Stimulated activated CD4-positive, alpha-beta T cell treated with anti-CD3 and anti-CD28 coated beads, Interleukin-4, amount 100 ng/mL, for 1 hour (primary cell): ENCODE measurements around the gene OSGEP.

Experiments used
- DNase-seq: peaks from one replicate; pipeline ENCODE4 v3.0.0-alpha.2; 2020

The OSGEP gene

GRCh38 chr14:20428802-20429201 is 25.8 kb downstream of the OSGEP start:
- DNase-seq, result no peak

- DNase-seq, result no peak
These were observed 26.6 kb downstream of the OSGEP start for GRCh38 chr14:20428010-20428365.

- DNase-seq, result no peak
These were observed 27.2 kb downstream of the OSGEP start for GRCh38 chr14:20427231-20428009.

GRCh38 chr14:20424851-20425250 is 29.8 kb downstream of the OSGEP start:
- DNase-seq, result no peak

GRCh38 chr14:20422886-20423285 is 31.7 kb downstream of the OSGEP start:
- no peak for DNase-seq

- no peak for DNase-seq
These were observed 33.3 kb downstream of the OSGEP start for GRCh38 chr14:20421267-20421666.

- no peak for DNase-seq
These were observed 35.2 kb downstream of the OSGEP start for GRCh38 chr14:20419419-20419818.

GRCh38 chr14:20418501-20418909 is 36.1 kb downstream of the OSGEP start:
- no peak for DNase-seq

GRCh38 chr14:20417250-20418186 is 37.1 kb downstream of the OSGEP start:
- DNase-seq, result no peak

- no peak for DNase-seq
These were observed 38.4 kb downstream of the OSGEP start for GRCh38 chr14:20416223-20416622.

GRCh38 chr14:20415782-20416206 is 38.8 kb downstream of the OSGEP start:
- no peak for DNase-seq

GRCh38 chr14:20413744-20414082 is 40.9 kb downstream of the OSGEP start:
- no peak for DNase-seq

- DNase-seq, result peak; percentile 75
These were observed 41.5 kb downstream of the OSGEP start, which contains the start of gene TEP1 for GRCh38 chr14:20412876-20413743. TEP1 (minus strand) TSS chr14:20413501; CDS start chr14:20408439, 5,062 bp downstream.

GRCh38 chr14:20412411-20412810 is 42.2 kb downstream of the OSGEP start:
- no peak for DNase-seq

- DNase-seq, result no peak
These were observed 45.4 kb downstream of the OSGEP start for GRCh38 chr14:20409226-20409625.

GRCh38 chr14:20403521-20403920 is 51.1 kb downstream of the OSGEP start:
- no peak for DNase-seq

- DNase-seq, result peak; percentile 11
These were observed 53.5 kb downstream of the OSGEP start for GRCh38 chr14:20400965-20401593.

- DNase-seq, result no peak
These were observed 54.0 kb downstream of the OSGEP start for GRCh38 chr14:20400589-20400964.

- DNase-seq, result no peak
These were observed 57.1 kb downstream of the OSGEP start for GRCh38 chr14:20397511-20397910.
